KOPT-K1 (cell line): ENCODE data around the gene KIF18B.

Experiments used
- H3K27ac ChIP-seq: fragments of 200-600 bp; sonication (generic); 2 replicates; pipeline ENCODE4 v1.5.1; 2016; ENCODE audit warnings: antibody characterized with exemption, mild to moderate bottlenecking, low read depth, low read length; ENCODE audit not compliant: poor library complexity, severe bottlenecking
- H3K36me3 ChIP-seq: fragments of 200-600 bp; sonication (generic); 2 replicates; pipeline ENCODE4 v1.5.1; 2017; ENCODE audit warnings: antibody characterized with exemption, mild to moderate bottlenecking, low read length, moderate library complexity; ENCODE audit not compliant: insufficient read depth
- H3K9me3 ChIP-seq: fragments of 200-600 bp; sonication (generic); 2 replicates; pipeline ENCODE4 v1.5.1; 2017; ENCODE audit warnings: antibody characterized with exemption, low read length, mild to moderate bottlenecking; ENCODE audit not compliant: insufficient read depth, poor library complexity, severe bottlenecking

KIF18B gene

DNA sequence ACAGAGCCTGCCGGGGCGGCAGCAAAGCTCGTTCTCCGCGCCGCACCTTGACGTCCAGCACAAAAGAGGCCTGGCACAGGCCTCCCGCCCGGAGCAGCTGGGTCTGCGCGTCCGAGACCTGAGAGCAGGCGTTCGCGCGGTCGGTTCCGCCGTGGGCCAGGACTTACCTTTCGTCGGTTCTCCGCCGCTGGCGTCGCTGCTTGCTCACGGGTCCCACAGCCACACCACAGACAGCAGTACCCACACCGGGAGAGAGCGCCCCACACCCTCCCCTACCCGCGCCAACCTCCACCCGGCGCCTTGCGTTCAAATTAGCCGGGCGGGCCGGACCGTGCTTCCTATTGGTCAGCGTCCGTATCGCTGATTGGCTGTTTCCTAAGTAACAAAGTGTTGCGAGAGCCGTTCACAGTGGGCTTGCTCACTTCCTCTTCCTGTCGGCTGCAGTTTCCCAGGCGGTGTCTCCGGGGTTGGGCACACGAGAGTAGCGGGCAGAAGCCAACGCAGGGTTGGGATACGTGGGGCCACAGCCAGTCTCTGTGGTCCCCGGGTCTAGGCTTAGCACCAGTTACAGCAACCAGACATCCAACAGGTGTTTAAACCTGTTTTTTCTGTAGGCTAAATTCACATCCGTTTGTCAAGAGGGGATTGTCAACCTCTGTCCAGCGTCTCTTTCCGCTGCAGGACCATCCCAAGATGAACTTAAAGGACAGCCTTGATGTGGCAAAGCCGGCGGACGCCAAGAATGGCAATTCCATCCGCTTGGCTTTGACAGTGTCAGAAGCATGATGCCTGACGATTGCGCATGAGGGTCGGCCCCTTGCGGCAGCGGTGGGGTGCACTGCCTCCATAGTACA, at the start of gene KIF18B:
Gene KIF18B (minus strand): TSS at position 313 of the 854 bp plus-strand sequence. CDS start 11,429 bp downstream, outside the sequence.
- H3K27ac ChIP-seq = peak within 1 kb of the TSS; percentile 94
- no peaks in the 10 kb centered on the region for H3K9me3 ChIP-seq
- peaks cover 32% of the 10 kb centered on the region for H3K36me3 ChIP-seq

DNA sequence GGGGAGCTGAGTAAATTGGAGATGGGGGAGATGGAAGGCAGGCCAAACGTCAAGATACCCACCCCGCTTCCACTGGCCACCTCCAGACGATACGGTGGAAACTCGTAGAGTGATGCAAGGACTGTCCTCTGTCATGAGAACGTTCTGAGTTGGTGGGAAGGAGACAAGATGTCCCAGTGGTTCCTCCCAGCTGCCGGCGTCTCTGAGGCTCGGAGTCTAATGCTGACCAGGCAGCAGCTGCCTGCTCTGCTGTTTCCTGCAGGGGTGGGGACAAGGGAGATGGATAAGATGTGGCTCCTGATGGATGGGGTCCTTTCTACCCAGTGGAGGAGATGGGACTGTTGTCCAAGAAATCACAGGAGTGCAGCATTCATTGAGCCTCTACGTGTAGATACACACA, 48.7 kb upstream of the KIF18B start:
- H3K36me3 ChIP-seq = no peaks in the 10 kb centered on the region
- H3K9me3 ChIP-seq = peaks cover 8% of the 10 kb centered on the region
- H3K27ac ChIP-seq = no peak overlapping the region

DNA sequence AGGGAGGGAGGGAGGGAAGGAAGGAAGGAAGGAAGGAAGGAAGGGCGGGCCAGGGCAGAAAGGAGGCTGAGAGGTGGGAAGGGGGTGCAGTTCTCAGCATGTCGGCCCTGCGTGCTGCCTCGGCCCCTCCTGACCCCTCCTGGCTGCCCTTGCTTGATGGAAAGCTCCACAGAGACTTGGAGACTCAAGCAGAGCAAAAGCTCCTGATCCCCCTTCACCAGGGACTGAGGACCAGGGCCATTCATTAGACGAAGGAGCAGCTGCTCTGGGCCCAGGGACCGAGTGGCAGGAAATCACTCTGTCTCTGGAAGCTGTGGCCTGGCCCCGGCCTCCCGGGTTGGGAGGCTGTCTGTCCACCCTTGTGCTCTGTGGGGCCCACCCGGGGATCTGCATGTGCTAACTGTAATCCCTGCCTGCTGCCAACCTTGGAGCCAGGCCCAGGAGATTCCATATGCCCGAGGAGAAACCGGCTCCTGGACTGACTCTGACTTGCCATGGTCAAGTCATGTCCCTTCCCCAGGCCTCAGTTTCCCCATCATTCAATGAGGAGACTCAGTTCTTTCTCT, 47.9 kb upstream of the KIF18B start:
- H3K9me3 ChIP-seq = peaks cover 8% of the 10 kb centered on the region
- H3K27ac ChIP-seq = no peak overlapping the region
- no peaks in the 10 kb centered on the region for H3K36me3 ChIP-seq

DNA sequence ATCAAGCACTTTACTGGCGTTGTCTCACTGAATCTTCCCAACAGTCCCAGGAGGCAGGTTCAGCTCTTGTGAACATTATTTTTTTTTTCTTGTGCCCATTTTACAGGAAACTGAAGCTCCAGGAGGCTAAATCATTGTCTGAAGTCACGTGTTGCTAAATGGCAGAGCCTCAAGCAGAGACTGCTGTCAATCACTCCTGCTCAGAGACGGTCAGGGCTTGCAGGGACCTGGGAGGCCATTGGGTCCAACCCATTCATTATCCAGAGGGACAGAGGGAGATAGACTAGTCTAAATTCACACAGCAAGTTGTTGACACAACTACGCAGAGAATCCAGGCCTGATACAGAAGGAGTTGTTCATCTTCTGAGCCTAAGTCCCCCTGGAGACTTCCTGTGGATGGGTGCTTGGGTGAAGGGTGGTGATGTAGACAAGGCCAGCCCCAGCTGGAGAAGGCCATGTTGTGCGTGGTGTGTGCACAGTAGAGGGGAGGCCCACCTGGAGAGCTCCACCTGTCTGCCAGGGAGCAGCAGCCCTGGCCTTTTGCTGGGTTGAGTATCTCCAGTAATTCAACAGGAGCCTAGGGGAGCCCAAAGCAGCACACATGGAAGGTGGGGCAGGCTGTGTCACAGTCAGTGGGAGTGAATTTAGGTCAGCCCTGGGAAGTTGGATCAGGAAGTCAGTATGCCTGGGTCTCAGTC, 44.8 kb upstream of the KIF18B start:
- Histone ChIP-seq H3K9me3 (no peaks in the 10 kb centered on the region), H3K27ac (no peak overlapping the region), H3K36me3 (no peaks in the 10 kb centered on the region)

DNA sequence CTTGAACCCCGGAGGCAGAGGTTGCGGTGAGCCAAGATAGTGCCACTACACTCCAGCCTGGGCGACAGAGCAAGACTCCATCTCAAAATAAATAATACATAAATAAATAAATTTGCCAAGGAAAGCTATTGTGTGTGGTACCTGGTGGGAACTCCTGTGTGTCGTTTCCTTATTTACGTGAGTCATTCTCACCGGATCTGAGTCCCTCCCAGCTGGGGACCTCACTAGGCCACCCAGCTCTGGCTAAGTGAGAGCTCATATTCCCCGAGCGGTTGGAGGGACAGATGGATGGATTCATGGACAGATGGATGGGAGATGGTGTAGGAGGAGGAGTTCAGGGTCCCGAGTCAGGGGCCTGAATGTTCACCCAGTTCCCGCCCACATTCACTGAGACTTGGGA, 43.4 kb upstream of the KIF18B start:
- H3K27ac ChIP-seq = no peak overlapping the region
- H3K9me3 ChIP-seq = no peaks in the 10 kb centered on the region
- no peaks in the 10 kb centered on the region for H3K36me3 ChIP-seq

DNA sequence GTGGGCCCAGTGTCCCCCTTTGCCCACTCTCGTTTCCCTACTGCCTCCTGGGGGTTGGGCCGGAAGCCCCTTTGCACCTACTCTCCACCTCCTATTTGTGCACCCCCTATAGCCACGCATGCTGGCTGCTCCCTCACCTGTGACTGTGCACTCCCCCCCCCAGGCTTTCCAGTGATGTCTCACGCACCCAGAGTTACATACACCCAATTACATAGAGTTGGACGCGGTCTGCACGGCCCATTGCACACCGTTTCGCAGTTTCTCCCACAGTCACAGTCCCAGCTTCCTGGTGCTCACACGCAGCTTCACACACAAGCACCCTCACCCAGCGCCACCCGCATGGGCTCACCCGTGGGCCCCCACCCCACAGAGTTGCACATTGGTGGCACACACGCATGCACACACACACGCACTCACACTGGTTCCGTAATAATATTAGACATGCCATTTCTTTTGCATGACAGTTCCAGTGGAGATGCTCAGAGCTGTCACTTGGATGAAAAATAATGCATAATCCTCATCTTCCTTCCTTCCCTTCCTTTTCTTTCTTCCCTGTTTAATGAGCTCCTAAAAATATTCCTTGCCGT, 42.1 kb upstream of the KIF18B start:
- no peaks in the 10 kb centered on the region for H3K36me3 ChIP-seq
- H3K27ac ChIP-seq = no peak overlapping the region
- no peaks in the 10 kb centered on the region for H3K9me3 ChIP-seq

DNA sequence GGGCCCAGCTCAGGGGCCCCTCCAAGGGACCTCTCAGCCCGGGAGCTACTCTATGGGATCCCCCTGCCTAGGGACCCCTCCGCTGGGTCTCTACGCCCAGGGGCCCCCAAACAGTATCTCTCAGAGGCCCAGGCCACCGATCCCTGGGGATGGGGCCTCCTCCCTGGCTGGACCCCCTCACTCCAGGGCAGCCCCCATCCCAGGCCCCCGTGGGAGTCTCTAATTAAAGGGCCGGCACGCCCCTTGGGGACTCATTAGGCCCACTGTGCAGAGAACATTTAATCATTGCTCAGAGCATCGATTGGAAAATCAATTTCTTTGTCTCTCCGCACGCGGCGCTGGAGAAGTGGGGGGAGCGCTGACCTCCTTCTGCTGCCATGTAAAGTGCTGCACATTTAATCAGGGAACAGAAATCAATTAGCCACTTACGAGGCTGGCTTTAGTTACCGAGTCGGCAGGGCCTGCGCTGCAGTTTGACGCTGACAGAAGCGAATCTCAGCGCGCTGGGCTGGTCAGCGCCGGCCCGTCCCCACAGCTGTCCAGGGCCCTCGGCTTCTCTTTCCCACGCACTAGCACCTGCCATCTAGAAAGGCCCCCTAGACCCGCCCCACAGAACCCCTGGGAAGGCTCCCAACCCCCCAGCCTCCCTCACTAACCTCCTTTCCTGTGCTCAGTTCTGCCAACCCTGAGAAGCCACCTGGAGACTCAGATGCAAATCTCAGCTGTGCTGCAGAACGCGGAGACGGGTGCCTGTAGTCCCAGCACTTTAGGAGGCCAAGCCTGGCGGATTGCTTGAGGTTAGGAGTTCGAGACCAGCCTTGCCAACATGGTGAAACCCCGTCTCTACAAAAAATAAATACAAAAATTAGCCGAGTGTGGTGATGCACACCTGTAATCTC, 40.7 kb upstream of the KIF18B start:
- no peak overlapping the region for H3K27ac ChIP-seq
- no peaks in the 10 kb centered on the region for H3K36me3 ChIP-seq
- H3K9me3 ChIP-seq = no peaks in the 10 kb centered on the region

DNA sequence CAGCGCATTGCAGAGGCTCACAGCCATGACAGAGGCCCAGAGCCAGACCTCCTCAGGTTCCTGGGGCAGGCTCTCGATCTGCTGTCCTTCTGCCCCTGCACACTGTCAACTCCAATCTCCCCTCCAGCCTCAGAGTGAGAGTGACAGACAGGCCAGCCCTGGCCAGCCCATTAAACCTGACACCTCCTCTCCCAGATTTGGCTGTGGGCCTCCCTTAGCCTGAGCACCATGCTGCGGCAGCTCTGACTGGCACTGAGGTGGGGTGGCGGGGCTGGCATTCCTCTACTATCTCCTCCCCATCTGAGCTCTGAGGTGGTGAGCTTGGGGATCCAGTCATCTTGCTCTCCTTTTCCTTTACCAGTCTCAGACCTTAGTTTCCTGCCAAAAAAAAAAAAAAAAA, 36.0 kb upstream of the KIF18B start:
- Histone ChIP-seq H3K9me3 (no peaks in the 10 kb centered on the region), H3K36me3 (no peaks in the 10 kb centered on the region)

GRCh38 chr17:44982113-44982702, 34.6 kb upstream of the KIF18B start:
- H3K9me3 ChIP-seq = no peaks in the 10 kb centered on the region
- no peak overlapping the region for H3K27ac ChIP-seq
- no peaks in the 10 kb centered on the region for H3K36me3 ChIP-seq

More for the DNA sequence above, 36.0 kb upstream of the KIF18B start:
- no peak overlapping the region for H3K27ac ChIP-seq

DNA sequence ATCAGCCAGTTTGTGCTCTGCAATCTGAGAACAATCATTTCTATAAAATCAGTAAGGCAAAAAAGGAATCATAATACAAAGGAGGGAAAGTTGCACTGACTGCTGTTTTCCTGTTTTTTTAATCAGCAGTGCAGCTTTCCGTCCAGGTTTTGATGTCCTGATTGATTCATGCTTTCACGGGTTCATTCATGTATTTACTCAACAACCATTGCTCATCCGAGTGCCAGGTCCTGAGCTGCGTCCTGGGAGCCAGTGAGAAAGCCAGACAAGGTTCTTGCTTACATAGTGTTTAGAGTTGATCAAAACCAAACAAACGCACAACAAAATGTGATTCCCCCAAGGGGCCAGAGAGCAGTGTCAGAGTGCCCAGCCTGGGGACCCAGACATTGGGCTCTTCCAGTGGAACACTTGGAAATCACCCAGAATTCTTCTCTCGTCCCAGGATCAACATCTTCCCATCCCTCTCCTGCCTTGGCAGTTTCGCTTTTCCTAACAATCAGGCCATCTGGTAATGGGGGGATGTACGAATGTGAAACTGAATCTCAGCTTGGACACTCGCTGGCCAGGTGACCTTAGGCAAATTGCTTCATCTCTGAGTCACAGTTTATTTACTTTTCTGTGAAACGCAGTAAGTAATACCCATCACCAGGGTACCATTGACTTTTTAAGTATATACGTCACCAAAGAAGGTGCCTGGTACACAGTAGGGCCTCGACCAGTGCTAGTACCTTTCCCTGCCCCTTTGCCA, 33.8 kb upstream of the KIF18B start:
- H3K9me3 ChIP-seq = no peaks in the 10 kb centered on the region
- H3K27ac ChIP-seq = no peak overlapping the region
- H3K36me3 ChIP-seq = no peaks in the 10 kb centered on the region

GRCh38 chr17:44979426-44979995, 31.9 kb upstream of the KIF18B start:
- no peak overlapping the region for H3K27ac ChIP-seq

DNA sequence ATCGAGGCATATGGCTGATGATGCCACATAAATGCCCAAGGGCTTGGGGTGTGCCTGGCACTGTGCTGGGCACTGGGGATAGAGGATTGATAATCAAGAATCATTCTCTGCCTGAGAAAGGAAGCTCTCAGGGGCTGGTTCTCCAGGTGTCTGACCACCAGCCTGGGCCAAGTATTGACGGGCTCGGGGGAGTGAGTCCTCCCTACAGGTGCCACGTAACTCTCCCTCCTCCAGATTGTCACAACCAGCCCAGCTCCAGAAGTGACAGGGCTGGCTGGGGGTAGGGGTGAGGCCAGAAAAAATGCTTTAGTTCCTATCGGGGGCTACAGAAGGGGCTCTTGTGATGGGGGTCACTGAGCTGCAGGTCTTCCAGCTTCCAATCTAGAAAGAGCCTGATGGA, 31.2 kb upstream of the KIF18B start:
- H3K9me3 ChIP-seq = no peaks in the 10 kb centered on the region
- H3K27ac ChIP-seq = no peak overlapping the region
- H3K36me3 ChIP-seq = no peaks in the 10 kb centered on the region

More at GRCh38 chr17:44979426-44979995, 31.9 kb upstream of the KIF18B start:
- no peaks in the 10 kb centered on the region for H3K9me3 ChIP-seq
- no peaks in the 10 kb centered on the region for H3K36me3 ChIP-seq

- Histone ChIP-seq H3K27ac (no peak overlapping the region), H3K36me3 (no peaks in the 10 kb centered on the region), H3K9me3 (no peaks in the 10 kb centered on the region)
Observed at GRCh38 chr17:44977814-44978550, 30.4 kb upstream of the KIF18B start.
